Activated T-cell treated with anti-CD3 and anti-CD28 coated beads, Interleukin-2, amount 50 U/mL, for 48 hours (primary cell): Measurements from ENCODE around the gene ARHGAP44.
"Not testable (repeated sequence)": the region's sequence is repeated elsewhere in the genome, so short reads cannot be mapped to it uniquely, and the experiment has no call there.

ENCODE experiments used
- DNase-seq, 2 experiments: peaks; one replicate each; pipeline ENCODE4 v3.0.0-alpha.2; 2020

The ARHGAP44 gene

DNA sequence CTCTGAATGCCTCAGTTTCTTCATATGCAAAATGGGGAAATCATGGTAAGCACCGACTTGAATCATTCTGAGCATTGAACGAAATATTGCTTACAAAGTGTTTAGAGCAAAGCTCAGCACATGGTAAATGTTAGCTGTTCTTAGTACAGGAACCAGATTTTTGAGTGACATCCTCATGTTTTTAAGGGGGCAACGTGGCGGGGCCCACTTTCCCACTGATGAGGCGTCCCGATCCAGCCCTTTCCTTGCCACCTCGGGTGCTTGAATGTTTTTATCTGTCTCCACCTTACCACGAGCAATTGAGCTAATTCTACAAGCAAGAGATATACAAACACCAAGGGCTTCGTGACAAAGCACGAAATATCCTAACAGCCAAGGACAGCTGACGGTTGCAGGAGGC lies 178.7 kb downstream of the ARHGAP44 start:
- DNase-seq = no peak

DNA sequence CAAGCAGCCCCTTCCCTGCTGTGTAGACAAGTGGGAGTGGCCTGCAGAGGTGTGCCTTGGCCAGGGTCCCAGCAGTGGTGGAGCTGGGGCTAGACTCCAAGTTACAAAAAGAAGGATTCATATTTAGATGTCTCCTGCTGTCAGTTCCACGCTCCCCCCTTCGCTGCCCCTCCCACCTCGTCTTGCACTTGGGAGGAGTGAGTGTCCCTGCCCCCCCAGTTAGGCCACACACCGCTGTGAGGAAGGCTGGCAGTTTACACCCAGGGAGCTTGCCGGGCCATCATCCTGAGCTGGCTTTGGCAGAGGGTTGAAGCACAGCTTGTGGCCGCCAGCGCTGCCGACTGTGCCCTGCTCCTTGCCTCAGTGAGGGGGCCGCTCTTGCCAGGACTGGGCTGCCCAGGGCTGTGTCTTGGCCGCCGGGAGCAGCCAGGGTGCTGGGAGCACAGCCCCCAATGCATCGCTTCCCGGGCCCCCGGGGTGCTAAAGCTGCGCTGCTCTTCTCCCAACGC lies 184.3 kb downstream of the ARHGAP44 start:
- DNase-seq = no peak

GRCh38 chr17:12974005-12974531 lies 184.8 kb downstream of the ARHGAP44 start:
- DNase-seq = no peak

- DNase-seq = no peak
These were observed 187.9 kb downstream of the ARHGAP44 start for GRCh38 chr17:12977008-12977751.

DNA sequence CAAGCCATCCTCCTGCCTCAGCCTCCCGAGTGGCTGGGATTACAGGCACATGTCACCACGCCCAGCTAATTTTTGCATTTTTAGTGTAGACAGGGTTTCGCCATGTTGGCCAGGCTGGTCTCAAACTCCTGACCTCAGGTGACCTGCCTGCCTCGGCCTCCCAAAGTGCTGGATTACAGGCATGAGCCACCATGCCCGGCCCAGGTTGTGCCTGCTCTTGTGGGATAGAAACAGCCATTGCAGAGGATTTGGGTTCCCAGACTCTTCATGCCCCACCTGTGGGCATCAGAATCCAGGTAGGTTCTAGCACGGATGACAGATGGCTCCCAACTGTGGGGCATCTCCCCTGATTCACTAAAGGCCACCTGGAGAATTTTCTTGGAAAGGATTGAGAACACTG lies 189.5 kb downstream of the ARHGAP44 start:
- not testable (repeated sequence) for DNase-seq

GRCh38 chr17:12979246-12979645 lies 189.9 kb downstream of the ARHGAP44 start:
- DNase-seq = no peak

GRCh38 chr17:12979826-12980500 lies 190.7 kb downstream of the ARHGAP44 start:
- DNase-seq = no peak

DNA sequence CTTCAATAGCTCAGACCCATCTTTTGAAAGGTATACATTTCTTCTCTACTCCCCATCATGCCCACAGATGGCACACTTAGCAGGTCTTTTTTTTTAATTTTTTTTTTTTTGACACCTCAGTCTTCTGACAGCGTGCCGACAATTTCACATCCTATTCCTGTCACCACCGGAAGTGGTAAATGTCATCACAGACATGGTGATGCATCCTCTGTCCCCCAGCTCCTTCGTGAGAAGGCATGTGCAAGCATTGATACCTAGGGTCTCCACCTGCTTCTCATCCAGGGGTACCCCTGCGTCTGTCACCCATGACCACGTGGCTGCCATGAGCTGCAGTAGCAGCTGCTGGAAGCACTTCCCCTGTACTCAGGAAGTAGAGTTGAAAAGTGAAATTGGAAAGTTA lies 192.9 kb downstream of the ARHGAP44 start:
- no peak for DNase-seq

- no peak for DNase-seq
These were observed 194.9 kb downstream of the ARHGAP44 start for GRCh38 chr17:12983991-12984884.

GRCh38 chr17:12985431-12986293 lies 196.4 kb downstream of the ARHGAP44 start:
- no peak for DNase-seq

- no peak for DNase-seq
These were observed 197.8 kb downstream of the ARHGAP44 start for GRCh38 chr17:12987120-12987519.

DNA sequence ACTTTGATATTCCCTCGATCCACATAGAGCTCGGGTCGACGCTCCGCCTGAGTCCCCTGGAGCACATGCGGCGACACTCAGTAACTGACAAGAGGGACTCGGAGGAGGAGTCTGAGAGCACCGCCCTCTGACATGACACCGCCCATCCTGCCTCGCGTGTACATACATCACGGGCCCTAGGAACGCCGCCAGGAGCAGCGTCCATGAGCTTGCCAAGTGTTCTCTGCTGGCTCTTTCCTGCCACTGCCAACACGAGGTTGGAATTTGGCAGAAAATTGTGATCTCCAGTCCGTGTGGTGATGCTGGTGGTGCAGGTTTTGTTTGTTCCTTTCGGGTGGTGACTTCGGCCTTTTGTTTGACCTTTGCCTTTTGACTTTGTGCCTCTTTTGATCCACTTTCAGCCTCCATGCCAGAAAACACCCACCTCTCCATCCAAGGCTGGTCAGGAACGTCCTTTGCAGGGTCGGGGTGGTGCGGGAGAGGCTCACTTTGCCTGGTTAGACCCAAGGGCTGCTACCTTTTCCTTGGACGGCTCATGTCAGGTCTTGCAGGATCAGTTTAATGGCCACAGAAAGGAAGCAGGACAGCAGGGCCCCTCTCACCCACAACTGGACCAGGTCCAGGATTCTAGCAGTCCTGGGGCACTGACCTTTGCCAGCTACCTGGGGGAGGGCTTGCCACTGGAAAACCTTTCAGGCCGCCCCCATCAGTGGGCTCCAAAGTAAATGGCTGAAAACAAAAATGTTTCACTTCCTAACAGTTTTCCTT lies 200.9 kb downstream of the ARHGAP44 start:
- no peak for DNase-seq

DNA sequence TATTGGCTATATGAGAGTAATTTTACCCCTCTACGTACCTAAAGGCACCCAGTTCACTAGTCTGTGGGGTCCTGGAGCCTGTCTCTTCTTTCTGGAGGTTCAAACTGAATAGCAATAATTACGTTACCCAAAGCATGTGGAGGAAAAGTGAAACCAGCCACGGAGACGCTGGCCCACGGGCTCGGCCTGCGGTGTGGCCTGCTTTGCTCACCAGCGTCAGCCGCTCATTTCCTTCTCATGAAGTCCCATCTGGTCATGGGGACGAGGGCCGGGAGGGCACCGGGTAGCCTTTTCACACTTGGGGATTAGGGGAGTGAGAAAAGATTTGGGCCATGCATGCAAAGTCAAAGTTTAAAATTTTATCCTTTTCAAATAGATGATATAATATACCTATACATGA lies 201.6 kb downstream of the ARHGAP44 start:
- DNase-seq = no peak

DNA sequence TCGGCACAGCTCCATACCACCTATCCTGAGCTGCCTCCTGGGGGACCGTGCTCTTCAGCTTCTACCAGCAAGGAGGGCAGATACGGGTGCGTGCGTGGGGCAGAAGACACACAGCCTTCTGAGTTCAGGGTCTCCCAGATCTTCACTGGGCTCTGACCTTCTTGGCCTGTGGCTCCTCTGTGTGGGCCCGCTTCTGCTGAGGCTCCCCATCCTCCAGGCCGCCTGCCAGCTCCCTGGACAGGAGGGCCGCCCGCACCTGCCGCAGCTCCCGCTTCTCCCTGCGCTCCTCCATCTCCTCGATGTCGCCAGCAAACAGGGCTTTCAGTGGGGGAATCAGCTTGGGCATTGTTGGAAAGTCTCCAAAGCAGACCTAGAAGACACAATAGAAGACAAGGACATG lies 203.4 kb downstream of the ARHGAP44 start:
- no peak for DNase-seq

GRCh38 chr17:12993631-12994030 lies 204.3 kb downstream of the ARHGAP44 start:
- DNase-seq = no peak

- no peak for DNase-seq
These were observed 205.2 kb downstream of the ARHGAP44 start for GRCh38 chr17:12994341-12995074.

GRCh38 chr17:12995106-12995895 lies 206.0 kb downstream of the ARHGAP44 start:
- DNase-seq = no peak

GRCh38 chr17:12995896-12996295 lies 206.6 kb downstream of the ARHGAP44 start:
- DNase-seq = no peak

DNA sequence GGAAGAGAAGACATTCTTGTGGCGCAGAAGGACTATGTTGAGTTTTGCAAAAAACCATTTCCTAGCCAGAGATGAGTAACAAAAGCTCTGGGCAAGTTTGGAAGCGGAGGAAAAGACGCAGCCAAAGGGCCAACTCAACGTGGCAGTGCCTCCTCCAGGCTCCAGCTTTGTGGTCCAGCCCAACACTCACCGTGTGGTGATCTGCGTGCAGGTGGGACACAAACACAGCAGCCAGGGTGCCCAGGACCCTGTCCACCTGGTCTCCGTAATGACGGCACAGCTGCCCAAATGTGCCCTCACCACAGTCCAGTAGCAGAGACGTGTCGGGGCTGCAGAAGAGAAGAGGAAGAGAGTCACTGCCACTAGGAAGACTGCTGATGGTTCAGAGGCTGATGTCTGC lies 207.1 kb downstream of the ARHGAP44 start:
- DNase-seq = no peak

- no peak for DNase-seq
These were observed 207.6 kb downstream of the ARHGAP44 start for GRCh38 chr17:12996941-12997340.
